Vagina (tissue), 2 donors: ENCODE data around the gene FAM98B. TPM values are rescaled to one million over a fixed set of nuclear protein-coding genes. Genes with fewer than 3 reads are reported as not detected.

Experiments
- DNase-seq, 2 donors: peaks; one replicate each; pipeline ENCODE4 v3.0.0-alpha.2; 2017; ENCODE audit errors: extremely low spot score in 2 of 2
- H3K27ac ChIP-seq: fragments of 200-600 bp; sonication (generic); one replicate; pipeline ENCODE4 v1.5.1; 2019
- H3K27me3 ChIP-seq: fragments of 200-600 bp; sonication (generic); one replicate; pipeline ENCODE4 v1.5.1; 2019
- H3K36me3 ChIP-seq, 2 donors: fragments of 200-600 bp; sonication (generic); one replicate each; pipeline ENCODE4 v1.5.1; 2017 to 2019
- H3K4me1 ChIP-seq: fragments of 200-600 bp; sonication (generic); one replicate; pipeline ENCODE4 v1.5.1; 2019
- H3K4me3 ChIP-seq, 2 donors: fragments of 200-600 bp; sonication (generic); 1 replicate in 1 of 2; 2 replicates in 1 of 2; pipeline ENCODE4 v1.5.1; 2016 to 2019
- H3K9me3 ChIP-seq: fragments of 200-600 bp; sonication (generic); one replicate; pipeline ENCODE4 v1.5.1; 2019
- CTCF ChIP-seq, 3 experiments: fragments of 450-650 bp in 2 of 3; fragments of 200-600 bp in 1 of 3; sonication (generic) in 1 of 3; IDR thresholded peaks; one replicate each; pipeline ENCODE4 v1.5.1; 2017 to 2019; ENCODE audit warnings: antibody characterized with exemption in 3 of 3, mild to moderate bottlenecking in 2 of 3, moderate library complexity in 2 of 3
- POLR2A ChIP-seq, 2 donors: fragments of 450-650 bp; IDR thresholded peaks; one replicate each; pipeline ENCODE4 v1.6.1; 2017; ENCODE audit warnings: antibody characterized with exemption in 2 of 2, mild to moderate bottlenecking in 2 of 2, moderate library complexity in 2 of 2
- POLR2AphosphoS5 ChIP-seq, 2 donors: sonication (generic); formaldehyde crosslinking; IDR thresholded peaks; one replicate each; pipeline ENCODE4 v1.9.0; 2017; ENCODE audit warnings: antibody characterized with exemption in 2 of 2, mild to moderate bottlenecking in 2 of 2, low read depth in 1 of 2; ENCODE audit not compliant: insufficient read depth in 1 of 2
- intact Hi-C: fragments of 100-400 bp; cut with DNase I; formaldehyde crosslinking; loops from one replicate; pipeline ENCODE4 v1.15.1; 2023
- total RNA-seq: library from RNA; depleted of rRNA; stranded (reverse); fragments of >200 nt; gene quantifications from one replicate; pipeline ENCODE4 v1.2.3, GENCODE V29; 2016

Gene FAM98B
- total RNA-seq, 1 donor from 2014 or later = 18.7 TPM

- Histone ChIP-seq H3K4me3 (no peak overlapping the region), H3K27ac (no peak overlapping the region), H3K4me1 (no peaks in the 10 kb centered on the region), H3K9me3 (no peaks in the 10 kb centered on the region), H3K36me3 (no peaks in the 10 kb centered on the region), H3K27me3 (no peaks in the 10 kb centered on the region)
- intact Hi-C loops = no loop called here
- peak in 2 of 3 experiments; percentile 18 to 51 for TF ChIP-seq CTCF (IDR thresholded peaks at IDR 0.05)
- no peak for TF ChIP-seq POLR2AphosphoS5 (IDR thresholded peaks at IDR 0.05; ENCODE audit: insufficient read depth in 1 of 2, low read depth in 1 of 2)
- no peak for TF ChIP-seq POLR2A (IDR thresholded peaks at IDR 0.05)
- DNase-seq = no peak
Measured at GRCh38 chr15:38414357-38414756, 39.6 kb upstream of the FAM98B start.

GRCh38 chr15:38421069-38421690 is 32.7 kb upstream of the FAM98B start:
- no peak overlapping the region for H3K27ac ChIP-seq
- no peaks in the 10 kb centered on the region for H3K36me3 ChIP-seq
- no peaks in the 10 kb centered on the region for H3K4me1 ChIP-seq
- DNase-seq = no peak
- H3K4me3 ChIP-seq = no peak overlapping the region
- no peaks in the 10 kb centered on the region for H3K9me3 ChIP-seq
- H3K27me3 ChIP-seq = no peaks in the 10 kb centered on the region
- TF ChIP-seq CTCF (IDR thresholded peaks at IDR 0.05) (no peak), POLR2A (IDR thresholded peaks at IDR 0.05) (no peak), POLR2AphosphoS5 (IDR thresholded peaks at IDR 0.05; ENCODE audit: insufficient read depth in 1 of 2, low read depth in 1 of 2) (no peak)
- intact Hi-C loops = no loop called here

GRCh38 chr15:38424101-38424552 is 29.8 kb upstream of the FAM98B start:
- no peak for DNase-seq
- H3K4me3 ChIP-seq = no peak overlapping the region
- H3K27ac ChIP-seq = no peak overlapping the region
- no peaks in the 10 kb centered on the region for H3K9me3 ChIP-seq
- intact Hi-C loops = no loop called here
- no peaks in the 10 kb centered on the region for H3K4me1 ChIP-seq
- no peak for TF ChIP-seq CTCF (IDR thresholded peaks at IDR 0.05)
- no peak for TF ChIP-seq POLR2A (IDR thresholded peaks at IDR 0.05)
- no peak for TF ChIP-seq POLR2AphosphoS5 (IDR thresholded peaks at IDR 0.05; ENCODE audit: insufficient read depth in 1 of 2, low read depth in 1 of 2)
- H3K36me3 ChIP-seq = no peaks in the 10 kb centered on the region
- no peaks in the 10 kb centered on the region for H3K27me3 ChIP-seq

- Histone ChIP-seq H3K36me3 (no peaks in the 10 kb centered on the region), H3K4me1 (no peaks in the 10 kb centered on the region), H3K9me3 (no peaks in the 10 kb centered on the region), H3K4me3 (no peak overlapping the region), H3K27me3 (no peaks in the 10 kb centered on the region), H3K27ac (no peak overlapping the region)
- DNase-seq = no peak
- intact Hi-C loops = no loop called here
- TF ChIP-seq POLR2A (IDR thresholded peaks at IDR 0.05) (no peak), CTCF (IDR thresholded peaks at IDR 0.05) (no peak), POLR2AphosphoS5 (IDR thresholded peaks at IDR 0.05; ENCODE audit: insufficient read depth in 1 of 2, low read depth in 1 of 2) (no peak)
Measured at GRCh38 chr15:38425269-38425668, 28.7 kb upstream of the FAM98B start.

- intact Hi-C loops = no loop called here
- no peak for DNase-seq
- Histone ChIP-seq H3K4me1 (no peaks in the 10 kb centered on the region), H3K27ac (no peak overlapping the region), H3K36me3 (no peaks in the 10 kb centered on the region), H3K9me3 (no peaks in the 10 kb centered on the region), H3K27me3 (no peaks in the 10 kb centered on the region), H3K4me3 (no peak overlapping the region)
- no peak for TF ChIP-seq POLR2AphosphoS5 (IDR thresholded peaks at IDR 0.05; ENCODE audit: insufficient read depth in 1 of 2, low read depth in 1 of 2)
- no peak for TF ChIP-seq CTCF (IDR thresholded peaks at IDR 0.05)
- TF ChIP-seq POLR2A (IDR thresholded peaks at IDR 0.05) = no peak
Measured at GRCh38 chr15:38427380-38427779, 26.5 kb upstream of the FAM98B start.
